Upper lobe of left lung (tissue), 4 donors: ENCODE results near the gene SLC25A17.

ENCODE experiments used
- EP300 ChIP-seq, 4 donors: sonication (generic); formaldehyde crosslinking; IDR thresholded peaks; one replicate each; pipeline ENCODE4 v1.5.1; 2017; ENCODE audit warnings: antibody characterized with exemption in 4 of 4, control low read depth in 2 of 4
- POLR2A ChIP-seq, 4 donors: fragments of 450-650 bp; IDR thresholded peaks; one replicate each; pipeline ENCODE4 v1.5.1; 2016 to 2017; ENCODE audit warnings: antibody characterized with exemption in 4 of 4, mild to moderate bottlenecking in 2 of 4
- POLR2AphosphoS5 ChIP-seq, 2 donors: sonication (generic); formaldehyde crosslinking; IDR thresholded peaks; one replicate each; pipeline ENCODE4 v1.5.1; 2017; ENCODE audit warnings: antibody characterized with exemption in 2 of 2

DNA sequence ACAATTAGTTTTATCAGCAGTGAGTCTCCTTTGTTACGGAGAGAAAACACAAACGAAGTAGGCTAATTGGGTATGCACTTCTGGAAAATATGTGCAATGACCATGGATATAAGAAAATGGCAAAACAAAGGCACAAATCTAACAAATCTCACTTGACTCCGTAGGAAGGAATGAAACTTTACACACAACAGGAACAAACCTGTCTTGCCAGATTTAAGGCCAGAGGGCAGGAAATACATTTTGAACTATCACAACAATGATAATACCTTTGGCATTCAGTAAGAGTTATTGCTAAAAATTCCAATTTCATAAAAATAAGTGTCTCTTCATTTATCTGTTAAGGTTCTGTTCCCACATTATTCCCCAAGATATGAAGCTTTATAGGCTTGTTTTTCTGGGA, 36.6 kb downstream of the SLC25A17 start:
- TF ChIP-seq POLR2A (IDR thresholded peaks at IDR 0.05) (no peak), POLR2AphosphoS5 (IDR thresholded peaks at IDR 0.05) (no peak), EP300 (IDR thresholded peaks at IDR 0.05) (no peak)
